Right lobe of liver (tissue), 4 donors: ENCODE data around the gene GPR45.

Experiments
- POLR2A ChIP-seq: fragments of 450-650 bp; IDR thresholded peaks from one replicate; pipeline ENCODE4 v1.6.1; 2017; ENCODE audit warnings: antibody characterized with exemption, mild to moderate bottlenecking
- TF ChIP-seq, protein P1 (sequence below), 4 donors: fragments of 200-600 bp in 3 of 4; fragments of 450-650 bp in 1 of 4; IDR thresholded peaks; one replicate each; pipeline versions ENCODE4 v1.5.1 to v1.8.0; 2016 to 2022; ENCODE audit warnings: antibody characterized with exemption in 4 of 4, mild to moderate bottlenecking in 2 of 4
- donor health status: DM: no; HTN: no; CAD: no.
- donor health status: DM: no; HTN: no; CAD: no.
- donor health status: DM: no; HTN: yes; CAD: no.

DNA sequence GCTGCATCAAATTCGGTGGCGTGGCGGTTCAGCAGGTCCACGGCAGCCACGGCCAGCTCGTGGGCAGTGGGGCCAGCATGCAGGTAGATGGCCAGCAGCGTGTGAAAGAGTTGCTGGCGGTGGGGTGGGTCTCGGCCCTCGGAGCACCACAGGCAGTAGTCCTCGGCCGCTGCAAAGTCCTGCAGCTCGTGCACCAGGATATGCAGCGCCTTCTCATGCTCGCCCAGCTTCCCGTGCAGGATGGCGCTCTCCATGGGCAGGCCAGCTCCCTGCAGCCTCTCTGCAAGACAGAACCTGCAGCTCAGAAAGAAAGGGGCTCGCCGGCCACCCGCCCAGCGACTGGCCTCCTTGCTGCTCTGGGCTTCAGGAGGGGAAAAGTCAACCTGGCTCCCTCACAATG, 27.9 kb downstream of the GPR45 start:
- TF ChIP-seq, protein P1, sequence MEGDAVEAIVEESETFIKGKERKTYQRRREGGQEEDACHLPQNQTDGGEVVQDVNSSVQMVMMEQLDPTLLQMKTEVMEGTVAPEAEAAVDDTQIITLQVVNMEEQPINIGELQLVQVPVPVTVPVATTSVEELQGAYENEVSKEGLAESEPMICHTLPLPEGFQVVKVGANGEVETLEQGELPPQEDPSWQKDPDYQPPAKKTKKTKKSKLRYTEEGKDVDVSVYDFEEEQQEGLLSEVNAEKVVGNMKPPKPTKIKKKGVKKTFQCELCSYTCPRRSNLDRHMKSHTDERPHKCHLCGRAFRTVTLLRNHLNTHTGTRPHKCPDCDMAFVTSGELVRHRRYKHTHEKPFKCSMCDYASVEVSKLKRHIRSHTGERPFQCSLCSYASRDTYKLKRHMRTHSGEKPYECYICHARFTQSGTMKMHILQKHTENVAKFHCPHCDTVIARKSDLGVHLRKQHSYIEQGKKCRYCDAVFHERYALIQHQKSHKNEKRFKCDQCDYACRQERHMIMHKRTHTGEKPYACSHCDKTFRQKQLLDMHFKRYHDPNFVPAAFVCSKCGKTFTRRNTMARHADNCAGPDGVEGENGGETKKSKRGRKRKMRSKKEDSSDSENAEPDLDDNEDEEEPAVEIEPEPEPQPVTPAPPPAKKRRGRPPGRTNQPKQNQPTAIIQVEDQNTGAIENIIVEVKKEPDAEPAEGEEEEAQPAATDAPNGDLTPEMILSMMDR (IDR thresholded peaks at IDR 0.05) = no peak
- no peak for TF ChIP-seq POLR2A
